ENCODE results near the gene BBC3. TPM values are rescaled to one million over a fixed set of nuclear protein-coding genes. Genes with fewer than 3 reads are reported as not detected.
A peak's percentile ranks its signal among the peaks of the same experiment; 100 is the strongest.

BBC3 gene
- polyA plus RNA-seq, 1 donor (not counting 4 experiments of a cell fraction or from before 2014, with no cell fraction given) = 1.1 TPM

DNA sequence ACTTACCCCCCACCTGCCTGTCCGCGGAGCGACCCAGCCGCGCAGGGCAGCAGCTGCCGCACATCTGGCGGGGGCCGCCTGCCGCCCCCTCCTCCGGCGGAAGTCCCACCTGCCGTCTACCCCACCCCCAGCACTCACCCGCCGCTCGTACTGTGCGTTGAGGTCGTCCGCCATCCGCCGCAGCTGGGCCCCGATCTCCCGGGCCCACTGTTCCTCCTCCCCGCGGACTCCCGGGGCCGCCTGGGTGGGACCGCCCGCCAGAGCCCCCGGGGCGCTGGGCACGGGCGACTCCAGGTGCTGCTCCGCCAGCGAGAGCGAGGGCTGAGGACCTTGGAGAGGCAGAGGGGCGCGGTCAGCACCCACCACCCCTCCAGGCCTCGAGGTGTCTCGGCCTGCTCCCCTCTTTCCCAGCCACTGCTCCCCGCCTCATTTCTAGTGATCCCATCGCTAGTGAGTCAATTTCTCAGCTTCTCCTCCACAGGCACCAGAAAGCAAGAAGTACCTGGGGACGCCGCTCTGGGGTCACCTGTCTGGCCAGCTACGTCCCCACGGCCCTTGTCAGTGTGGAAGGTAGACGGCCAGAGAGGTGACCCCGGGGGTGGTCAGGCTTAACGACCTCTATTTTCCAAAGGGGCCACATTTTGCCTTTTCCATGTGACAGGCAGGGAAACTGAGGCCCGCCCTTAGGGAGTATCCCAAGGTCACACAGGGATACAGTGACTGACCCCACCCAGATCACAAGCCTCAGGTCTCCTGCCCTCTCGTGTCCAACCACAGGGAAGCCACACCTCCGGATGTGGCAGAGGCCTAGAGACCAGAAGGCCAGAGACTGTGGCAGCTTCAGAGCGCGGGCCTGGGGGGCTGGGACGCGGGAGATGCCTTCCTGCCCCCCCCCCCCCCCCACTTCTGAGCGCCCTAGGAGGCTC lies 4.3 kb downstream of the BBC3 start:
- Histone ChIP-seq H3K9me3 (ENCODE audit: control insufficient read depth, low read depth, low read length) (no peaks in the 10 kb centered on the region), H3K9ac (ENCODE audit: control insufficient read depth, extremely low read depth, insufficient read depth, low read length) (peak overlapping the region; percentile 71), H4K20me1 (ENCODE audit: control insufficient read depth, extremely low read depth, insufficient read depth, low read length) (no peaks in the 10 kb centered on the region), H3K27ac (ENCODE audit: control insufficient read depth, insufficient read depth, low read length) (peak overlapping the region; percentile 63), H3K4me2 (ENCODE audit: control insufficient read depth, extremely low read depth, insufficient read depth, low read depth, low read length) (peak overlapping the region; percentile 85), H3K79me2 (ENCODE audit: control insufficient read depth, insufficient read depth, low read length) (peaks cover 3% of the 10 kb centered on the region), H3K9me1 (ENCODE audit: control insufficient read depth, extremely low read depth, insufficient read depth, low read length) (no peaks in the 10 kb centered on the region), H3K4me1 (ENCODE audit: control insufficient read depth, extremely low read depth, insufficient read depth, low read length) (peaks cover 40% of the 10 kb centered on the region), H3K36me3 (ENCODE audit: control insufficient read depth in 2 of 2, extremely low read depth in 1 of 2, insufficient read depth in 2 of 2, low read length in 2 of 2) (peaks cover 0 to 1% of the 10 kb centered on the region in 2 experiments), H3K4me3 (ENCODE audit: control insufficient read depth in 2 of 3, extremely low read depth in 1 of 3, insufficient read depth in 2 of 3, low read depth in 1 of 3, low read length in 3 of 3) (peak overlapping the region; percentile 30 to 49 (median 48)), H3K27me3 (ENCODE audit: control insufficient read depth, extremely low read depth, insufficient read depth, low read length) (peaks cover 5% of the 10 kb centered on the region), H2AFZ (ENCODE audit: control insufficient read depth, low read length) (no peak overlapping the region)
- dilution Hi-C loops (cut with MboI; ENCODE audit: extremely low pct_ligation_motif_present, low sequenced_read_pairs) = no loop called here
- FAIRE-seq = no peak
- DNase-seq (ENCODE audit: low read depth, low spot score) = no peak
- TF ChIP-seq, protein P1, sequence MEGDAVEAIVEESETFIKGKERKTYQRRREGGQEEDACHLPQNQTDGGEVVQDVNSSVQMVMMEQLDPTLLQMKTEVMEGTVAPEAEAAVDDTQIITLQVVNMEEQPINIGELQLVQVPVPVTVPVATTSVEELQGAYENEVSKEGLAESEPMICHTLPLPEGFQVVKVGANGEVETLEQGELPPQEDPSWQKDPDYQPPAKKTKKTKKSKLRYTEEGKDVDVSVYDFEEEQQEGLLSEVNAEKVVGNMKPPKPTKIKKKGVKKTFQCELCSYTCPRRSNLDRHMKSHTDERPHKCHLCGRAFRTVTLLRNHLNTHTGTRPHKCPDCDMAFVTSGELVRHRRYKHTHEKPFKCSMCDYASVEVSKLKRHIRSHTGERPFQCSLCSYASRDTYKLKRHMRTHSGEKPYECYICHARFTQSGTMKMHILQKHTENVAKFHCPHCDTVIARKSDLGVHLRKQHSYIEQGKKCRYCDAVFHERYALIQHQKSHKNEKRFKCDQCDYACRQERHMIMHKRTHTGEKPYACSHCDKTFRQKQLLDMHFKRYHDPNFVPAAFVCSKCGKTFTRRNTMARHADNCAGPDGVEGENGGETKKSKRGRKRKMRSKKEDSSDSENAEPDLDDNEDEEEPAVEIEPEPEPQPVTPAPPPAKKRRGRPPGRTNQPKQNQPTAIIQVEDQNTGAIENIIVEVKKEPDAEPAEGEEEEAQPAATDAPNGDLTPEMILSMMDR (optimal IDR thresholded peaks at IDR 0.05 in 1 of 3, IDR thresholded peaks at IDR 0.05 in 1 of 3, conservative IDR thresholded peaks at IDR 0.05 in 1 of 3; ENCODE audit: extremely low read depth in 1 of 3, insufficient read depth in 2 of 3, low read length in 3 of 3) = no peak
- TF ChIP-seq EZH2 (IDR thresholded peaks at IDR 0.05; ENCODE audit: low read length) = no peak

DNA sequence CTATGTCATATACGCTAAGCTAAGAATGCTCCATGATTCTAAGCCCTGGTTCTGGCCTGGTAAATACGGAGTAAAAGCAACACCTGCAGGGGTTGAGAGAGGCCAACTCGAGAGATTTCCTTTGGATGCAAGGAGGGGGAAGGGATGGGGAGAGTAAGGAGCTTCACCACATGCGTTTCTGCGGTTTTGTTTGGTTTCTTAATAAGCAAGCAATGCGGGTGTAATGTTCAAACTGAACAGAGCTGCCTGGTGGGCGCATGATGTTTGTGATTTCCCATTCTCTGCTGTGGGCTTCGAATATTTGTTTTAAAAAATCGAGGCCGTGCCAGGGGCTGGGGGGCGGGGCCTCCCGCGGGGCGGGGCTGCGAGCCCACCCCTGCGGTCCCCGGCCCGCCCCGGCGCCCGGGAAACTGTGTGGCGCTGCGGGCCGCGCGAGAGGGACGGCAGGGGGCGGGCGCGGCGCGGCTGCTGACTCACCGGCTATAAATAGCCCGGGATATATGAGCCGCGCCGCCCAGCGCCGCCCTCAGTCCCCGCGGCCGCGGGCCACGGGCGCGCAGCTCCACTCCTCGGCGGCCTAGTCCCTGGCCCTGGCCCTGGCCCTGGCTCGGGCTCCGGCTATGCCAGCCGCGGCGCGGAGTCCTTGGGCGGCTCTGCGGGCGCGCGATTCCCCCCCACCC lies 5.1 kb downstream of the BBC3 start:
- peak overlapping the region; percentile 63 for H3K27ac ChIP-seq (ENCODE audit: control insufficient read depth, insufficient read depth, low read length)
- no peaks in the 10 kb centered on the region for H4K20me1 ChIP-seq (ENCODE audit: control insufficient read depth, extremely low read depth, insufficient read depth, low read length)
- TF ChIP-seq, protein P1 (optimal IDR thresholded peaks at IDR 0.05 in 1 of 3, IDR thresholded peaks at IDR 0.05 in 1 of 3, conservative IDR thresholded peaks at IDR 0.05 in 1 of 3; ENCODE audit: extremely low read depth in 1 of 3, insufficient read depth in 2 of 3, low read length in 3 of 3) = peak in 2 of 3 experiments; percentile 9 to 26
- TF ChIP-seq EZH2 (IDR thresholded peaks at IDR 0.05; ENCODE audit: low read length) = no peak
- H3K9me1 ChIP-seq (ENCODE audit: control insufficient read depth, extremely low read depth, insufficient read depth, low read length) = no peaks in the 10 kb centered on the region
- H3K36me3 ChIP-seq (ENCODE audit: control insufficient read depth in 2 of 2, extremely low read depth in 1 of 2, insufficient read depth in 2 of 2, low read length in 2 of 2) = peaks cover 0 to 3% of the 10 kb centered on the region in 2 experiments
- H2AFZ ChIP-seq (ENCODE audit: control insufficient read depth, low read length) = peak overlapping the region; percentile 12
- DNase-seq (ENCODE audit: low read depth, low spot score) (no peak), FAIRE-seq (peak; percentile 34)
- H3K79me2 ChIP-seq (ENCODE audit: control insufficient read depth, insufficient read depth, low read length) = peaks cover 3% of the 10 kb centered on the region
- H3K27me3 ChIP-seq (ENCODE audit: control insufficient read depth, extremely low read depth, insufficient read depth, low read length) = peaks cover 5% of the 10 kb centered on the region
- no peaks in the 10 kb centered on the region for H3K9me3 ChIP-seq (ENCODE audit: control insufficient read depth, low read depth, low read length)
- H3K4me1 ChIP-seq (ENCODE audit: control insufficient read depth, extremely low read depth, insufficient read depth, low read length) = peaks cover 35% of the 10 kb centered on the region
- dilution Hi-C loops (cut with MboI; ENCODE audit: extremely low pct_ligation_motif_present, low sequenced_read_pairs) = no loop called here
- H3K9ac ChIP-seq (ENCODE audit: control insufficient read depth, extremely low read depth, insufficient read depth, low read length) = peak overlapping the region; percentile 71
- H3K4me3 ChIP-seq (ENCODE audit: control insufficient read depth in 2 of 3, extremely low read depth in 1 of 3, insufficient read depth in 2 of 3, low read depth in 1 of 3, low read length in 3 of 3) = peak overlapping the region in 2 of 3 experiments; percentile 30 to 48
- peak overlapping the region; percentile 85 for H3K4me2 ChIP-seq (ENCODE audit: control insufficient read depth, extremely low read depth, insufficient read depth, low read depth, low read length)
